WERI-Rb-1 (cell line): Measurements from ENCODE around the gene FMO5.
"Not testable (repeated sequence)": the region's sequence is repeated elsewhere in the genome, so short reads cannot be mapped to it uniquely, and the experiment has no call there.

Experiments used
- DNase-seq: peaks from one replicate; pipeline ENCODE4 v3.0.0-alpha.2; 2020
- H3K27ac ChIP-seq: fragments of 250-450 bp; sonication (Bioruptor Pico); 2 replicates; pipeline ENCODE4 v1.5.1; 2020; ENCODE audit warnings: mild to moderate bottlenecking, moderate library complexity
- H3K27me3 ChIP-seq: fragments of 250-450 bp; sonication (Bioruptor Pico); 2 replicates; pipeline ENCODE4 v1.5.1; 2021; ENCODE audit warnings: mild to moderate bottlenecking, low read depth, moderate library complexity; ENCODE audit not compliant: insufficient read depth, severe bottlenecking
- H3K36me3 ChIP-seq: fragments of 250-450 bp; sonication (Bioruptor Pico); 2 replicates; pipeline ENCODE4 v1.5.1; 2020; ENCODE audit warnings: mild to moderate bottlenecking, moderate library complexity
- H3K4me3 ChIP-seq: 2 replicates; pipeline ENCODE4 v1.5.1; 2011; ENCODE audit warnings: low read depth, mild to moderate bottlenecking, control low read depth, low read length
- H3K9me3 ChIP-seq: fragments of 250-450 bp; sonication (Bioruptor Pico); 2 replicates; pipeline ENCODE4 v1.5.1; 2021; ENCODE audit warnings: mild to moderate bottlenecking, moderate library complexity; ENCODE audit not compliant: severe bottlenecking
- CTCF ChIP-seq: IDR thresholded peaks from 2 replicates; pipeline ENCODE4 v1.5.1; 2011; ENCODE audit warnings: low read depth, mild to moderate bottlenecking, control low read depth, inconsistent platforms, low read length

Gene FMO5

GRCh38 chr1:147238053-147238902 lies 13.1 kb upstream of the FMO5 start:
- peaks cover 25% of the 10 kb centered on the region for H3K9me3 ChIP-seq
- no peak overlapping the region for H3K27ac ChIP-seq
- TF ChIP-seq CTCF: no peak
- no peak overlapping the region for H3K4me3 ChIP-seq
- no peak for DNase-seq
- peaks cover 8% of the 10 kb centered on the region for H3K36me3 ChIP-seq
- H3K27me3 ChIP-seq: no peaks in the 10 kb centered on the region

- Histone ChIP-seq H3K27me3 (no peaks in the 10 kb centered on the region), H3K36me3 (no peaks in the 10 kb centered on the region), H3K9me3 (peaks cover 35% of the 10 kb centered on the region), H3K4me3 (no peak overlapping the region), H3K27ac (no peak overlapping the region)
- TF ChIP-seq CTCF: no peak
- no peak for DNase-seq
These were observed 12.0 kb upstream of the FMO5 start for GRCh38 chr1:147236959-147237791.

- Histone ChIP-seq H3K9me3 (peaks cover 42% of the 10 kb centered on the region), H3K27ac (no peak overlapping the region), H3K27me3 (no peaks in the 10 kb centered on the region), H3K36me3 (no peaks in the 10 kb centered on the region), H3K4me3 (no peak overlapping the region)
- TF ChIP-seq CTCF: no peak
- DNase-seq: no peak
These were observed 11.3 kb upstream of the FMO5 start for GRCh38 chr1:147236448-147236847.

DNA sequence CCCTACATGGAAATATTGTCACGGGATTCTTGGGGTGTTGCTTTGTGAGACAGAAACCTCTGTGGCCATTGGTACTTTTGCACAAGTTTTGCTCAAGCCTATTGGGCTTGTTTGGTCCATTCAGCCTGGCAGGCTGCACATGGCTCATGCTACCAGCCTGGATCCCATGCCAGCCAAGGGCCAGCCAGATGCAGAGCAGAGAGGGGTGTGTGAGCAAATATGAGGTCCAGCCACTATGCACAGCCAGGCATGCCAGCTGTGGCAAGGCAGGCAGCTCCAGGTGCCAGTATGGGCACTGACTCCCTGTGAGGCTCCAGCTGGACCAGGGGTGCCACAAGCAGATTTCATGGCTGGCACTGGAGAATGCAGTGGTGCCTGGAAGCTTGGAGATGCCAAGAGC lies 10.7 kb upstream of the FMO5 start:
- H3K9me3 ChIP-seq: peaks cover 48% of the 10 kb centered on the region
- no peak for TF ChIP-seq CTCF
- H3K27ac ChIP-seq: no peak overlapping the region
- H3K36me3 ChIP-seq: no peaks in the 10 kb centered on the region
- no peaks in the 10 kb centered on the region for H3K27me3 ChIP-seq
- H3K4me3 ChIP-seq: no peak overlapping the region
- no peak for DNase-seq

DNA sequence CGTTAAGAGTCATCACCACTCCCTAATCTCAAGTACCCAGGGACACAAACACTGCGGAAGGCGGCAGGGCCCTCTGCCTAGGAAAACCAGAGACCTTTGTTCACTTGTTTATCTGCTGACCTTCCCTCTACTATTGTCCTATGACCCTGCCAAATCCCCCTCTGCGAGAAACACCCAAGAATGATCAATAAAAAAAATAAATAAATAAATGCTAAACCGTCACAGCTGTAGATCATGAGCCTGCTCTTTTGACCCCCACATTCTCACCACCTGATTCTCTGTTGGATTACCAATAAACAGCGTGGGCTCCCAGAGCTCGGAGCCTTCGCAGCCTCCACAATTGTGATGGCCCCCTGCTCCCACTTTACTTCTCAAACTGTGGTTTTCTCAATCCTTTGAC lies 8.8 kb upstream of the FMO5 start:
- H3K4me3 ChIP-seq, H3K27ac ChIP-seq, H3K36me3 ChIP-seq, DNase-seq, H3K27me3 ChIP-seq: not testable (repeated sequence)
- peaks cover 57% of the 10 kb centered on the region for H3K9me3 ChIP-seq

DNA sequence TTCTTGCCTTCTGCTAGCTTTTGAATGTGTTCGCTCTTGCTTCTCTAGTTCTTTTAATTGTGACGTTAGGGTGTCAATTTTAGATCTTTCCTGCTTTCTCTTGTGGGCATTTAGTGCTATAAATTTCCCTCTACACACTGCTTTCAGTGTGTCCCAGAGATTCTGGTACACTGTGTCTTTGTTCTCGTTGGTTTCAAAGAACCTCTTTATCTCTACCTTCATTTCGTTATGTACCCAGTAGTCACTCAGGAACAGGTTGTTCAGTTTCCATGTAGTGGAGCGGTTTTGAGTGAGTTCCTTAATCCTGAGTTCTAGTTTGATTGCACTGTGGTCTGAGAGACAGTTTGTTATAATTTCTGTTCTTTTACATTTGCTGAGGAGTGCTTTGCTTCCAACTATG lies 5.9 kb upstream of the FMO5 start:
- H3K9me3 ChIP-seq: peaks cover 47% of the 10 kb centered on the region

More for the DNA sequence above, 5.9 kb upstream of the FMO5 start:
- H3K27me3 ChIP-seq, DNase-seq, H3K27ac ChIP-seq, H3K36me3 ChIP-seq, H3K4me3 ChIP-seq: not testable (repeated sequence)
